Measurements from ENCODE around the gene ESYT2. TPM values are rescaled to one million over a fixed set of nuclear protein-coding genes. Genes with fewer than 3 reads are reported as not detected.

Gene ESYT2
- total and polyA plus RNA-seq, 9 of the 15 experiments (the other 6 are each of a cell fraction or from before 2014, with no cell fraction given), result 5.8 to 86.9 (median 64.7) TPM

DNA sequence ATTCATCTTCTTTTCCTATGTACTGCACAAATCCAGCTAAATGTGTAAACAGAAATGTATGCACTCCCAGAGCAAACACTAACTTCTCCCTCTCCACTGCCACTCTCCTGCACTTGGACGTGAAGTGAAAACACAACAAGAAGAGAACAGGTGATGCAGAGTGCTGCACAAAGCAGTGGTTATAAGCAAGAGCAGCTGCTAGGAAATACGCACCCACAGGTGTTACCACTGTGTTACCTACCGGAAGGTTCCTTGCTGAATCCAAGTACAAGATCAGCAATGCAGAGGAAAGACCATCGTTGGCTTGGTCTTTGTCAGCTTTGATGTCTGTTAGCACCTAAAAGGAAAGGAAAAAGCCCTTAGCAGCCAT, 70.1 kb downstream of the ESYT2 start:
- no peaks in the 10 kb centered on the region for H3K27me3 ChIP-seq (ENCODE audit: control insufficient read depth in 2 of 2, insufficient read depth in 2 of 2, low read length in 2 of 2)
- in situ Hi-C loops (cut with MboI) (no loop called here), intact Hi-C loops (cut with micrococcal nuclease) (no loop called here)
- no peaks in the 10 kb centered on the region for H3K9me1 ChIP-seq (ENCODE audit: control insufficient read depth, insufficient read depth, low read length)
- no peak overlapping the region for H3K9ac ChIP-seq (ENCODE audit: insufficient read depth in 1 of 2, low read depth in 2 of 2, low read length in 2 of 2)
- H3K4me2 ChIP-seq (ENCODE audit: insufficient read depth, low read length), result no peak overlapping the region
- POLR2A ChIA-PET, result interaction anchor here (1.1 to 1.3 kb wide), 2 partner anchors 8 to 11 kb away, joined by 3 to 6 read pairs; no protein-coding TSS in a partner anchor
- H4K20me1 ChIP-seq (replicated peaks; ENCODE audit: control insufficient read depth, insufficient read depth, low read length), result no peaks in the 10 kb centered on the region
- WGBS (ENCODE audit: insufficient coverage, low coverage, missing lambda C conversion rate), result 96% methylated on average over 4 of the region's 4 CpGs
- no peaks in the 10 kb centered on the region for H3K79me2 ChIP-seq (ENCODE audit: control insufficient read depth, insufficient read depth, low read length)
- no peak for ATAC-seq
- CTCF ChIA-PET (ENCODE audit: low intra/inter-chr PET ratio), result interaction anchor here (0.7 kb wide), 1 partner anchor 217 kb away, joined by 3 read pairs; no protein-coding TSS in a partner anchor
- no peak overlapping the region for H3K4me3 ChIP-seq
- TF ChIP-seq KLF13 (tag; IDR thresholded peaks at IDR 0.05; ENCODE audit: borderline replicate concordance, low read depth) (no peak), HNRNPUL1 (IDR thresholded peaks at IDR 0.05; ENCODE audit: low read length) (no peak), ZNF282 (CRISPR knock-in tag; IDR thresholded peaks at IDR 0.05) (no peak), ATF7 (IDR thresholded peaks at IDR 0.05) (no peak), ETV6 (IDR thresholded peaks at IDR 0.05; ENCODE audit: borderline replicate concordance in 1 of 2, low read depth in 2 of 2, low read length in 1 of 2) (no peak), ETV6 (CRISPR knock-in tag; IDR thresholded peaks at IDR 0.05; ENCODE audit: borderline replicate concordance) (no peak), SREBF1 (IDR thresholded peaks at IDR 0.05; ENCODE audit: borderline replicate concordance, low read depth, low read length) (no peak), PPARD (CRISPR knock-in tag; IDR thresholded peaks at IDR 0.05) (no peak), ZNF217 (CRISPR knock-in tag; IDR thresholded peaks at IDR 0.05) (no peak), CXXC5 (CRISPR knock-in tag; IDR thresholded peaks at IDR 0.05) (no peak), NFE2 (IDR thresholded peaks at IDR 0.05; ENCODE audit: low read depth) (no peak)
- H3K27ac ChIP-seq (ENCODE audit: extremely low read depth, low read depth, low read length), result no peak overlapping the region
- FAIRE-seq, result no peak
- H2AFZ ChIP-seq (ENCODE audit: low read depth, low read length), result no peak overlapping the region
- DNase-seq (ENCODE audit: extremely low read depth in 1 of 4, low spot score in 3 of 4), result no peak
- BruUV-seq (replicated peaks), result no TSS peak
- H3K36me3 ChIP-seq (ENCODE audit: control insufficient read depth, insufficient read depth, low read length), result peaks cover 87% of the 10 kb centered on the region
- no peaks in the 10 kb centered on the region for H3K9me3 ChIP-seq (replicated peaks; ENCODE audit: control insufficient read depth, insufficient read depth, low read depth, low read length)
- no peaks in the 10 kb centered on the region for H3K4me1 ChIP-seq (replicated peaks in 1 of 2; ENCODE audit: control insufficient read depth in 2 of 2, insufficient read depth in 2 of 2, low read length in 2 of 2)

Measured in K562 (cell line).